Measurements from ENCODE around the gene NPR2.

The NPR2 gene

GRCh38 chr9:35791297-35791921, at the start of gene NPR2:
TSS of gene NPR2 (plus strand) at chr9:35791591. CDS start at chr9:35792409, 818 bp downstream.
- no peak for DNase-seq (ENCODE audit: low spot score)
- TF ChIP-seq, protein P1, sequence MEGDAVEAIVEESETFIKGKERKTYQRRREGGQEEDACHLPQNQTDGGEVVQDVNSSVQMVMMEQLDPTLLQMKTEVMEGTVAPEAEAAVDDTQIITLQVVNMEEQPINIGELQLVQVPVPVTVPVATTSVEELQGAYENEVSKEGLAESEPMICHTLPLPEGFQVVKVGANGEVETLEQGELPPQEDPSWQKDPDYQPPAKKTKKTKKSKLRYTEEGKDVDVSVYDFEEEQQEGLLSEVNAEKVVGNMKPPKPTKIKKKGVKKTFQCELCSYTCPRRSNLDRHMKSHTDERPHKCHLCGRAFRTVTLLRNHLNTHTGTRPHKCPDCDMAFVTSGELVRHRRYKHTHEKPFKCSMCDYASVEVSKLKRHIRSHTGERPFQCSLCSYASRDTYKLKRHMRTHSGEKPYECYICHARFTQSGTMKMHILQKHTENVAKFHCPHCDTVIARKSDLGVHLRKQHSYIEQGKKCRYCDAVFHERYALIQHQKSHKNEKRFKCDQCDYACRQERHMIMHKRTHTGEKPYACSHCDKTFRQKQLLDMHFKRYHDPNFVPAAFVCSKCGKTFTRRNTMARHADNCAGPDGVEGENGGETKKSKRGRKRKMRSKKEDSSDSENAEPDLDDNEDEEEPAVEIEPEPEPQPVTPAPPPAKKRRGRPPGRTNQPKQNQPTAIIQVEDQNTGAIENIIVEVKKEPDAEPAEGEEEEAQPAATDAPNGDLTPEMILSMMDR (IDR thresholded peaks at IDR 0.05; ENCODE audit: extremely low read depth, insufficient read depth, missing control alignments) = no peak
- in situ Hi-C loops (cut with MboI; ENCODE audit: low pct_unique_long_range_greater_than_20kb, low sequenced_read_pairs, unreplicated experiment) = no loop called here

GRCh38 chr9:35741740-35742139, 49.7 kb upstream of the NPR2 start:
- no peak for DNase-seq (ENCODE audit: low spot score)
- TF ChIP-seq, protein P1 (IDR thresholded peaks at IDR 0.05; ENCODE audit: extremely low read depth, insufficient read depth, missing control alignments) = no peak
- in situ Hi-C loops (cut with MboI; ENCODE audit: low pct_unique_long_range_greater_than_20kb, low sequenced_read_pairs, unreplicated experiment) = no loop called here

DNA sequence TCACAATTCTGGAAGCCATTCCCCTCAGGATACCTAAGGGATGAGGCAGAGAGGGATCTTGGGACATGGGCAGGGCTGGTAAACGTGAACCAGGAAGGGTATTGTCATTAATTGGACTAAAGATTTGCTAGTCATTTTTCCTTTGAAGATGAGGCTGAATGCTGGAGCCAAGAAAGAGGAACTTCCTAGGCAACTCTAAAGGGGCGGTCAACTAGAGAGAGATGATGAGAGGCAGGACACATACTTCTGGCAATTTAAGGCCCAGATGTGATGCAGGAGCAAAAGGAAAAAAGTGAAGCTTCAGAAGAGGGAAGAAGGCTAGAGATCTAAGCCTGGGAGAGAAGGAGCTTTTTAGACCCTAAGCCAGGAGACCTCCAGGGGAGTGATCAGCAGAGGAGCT, 47.9 kb upstream of the NPR2 start:
- no peak for DNase-seq (ENCODE audit: low spot score)
- in situ Hi-C loops (cut with MboI; ENCODE audit: low pct_unique_long_range_greater_than_20kb, low sequenced_read_pairs, unreplicated experiment) = no loop called here
- TF ChIP-seq, protein P1 (IDR thresholded peaks at IDR 0.05; ENCODE audit: extremely low read depth, insufficient read depth, missing control alignments) = no peak

DNA sequence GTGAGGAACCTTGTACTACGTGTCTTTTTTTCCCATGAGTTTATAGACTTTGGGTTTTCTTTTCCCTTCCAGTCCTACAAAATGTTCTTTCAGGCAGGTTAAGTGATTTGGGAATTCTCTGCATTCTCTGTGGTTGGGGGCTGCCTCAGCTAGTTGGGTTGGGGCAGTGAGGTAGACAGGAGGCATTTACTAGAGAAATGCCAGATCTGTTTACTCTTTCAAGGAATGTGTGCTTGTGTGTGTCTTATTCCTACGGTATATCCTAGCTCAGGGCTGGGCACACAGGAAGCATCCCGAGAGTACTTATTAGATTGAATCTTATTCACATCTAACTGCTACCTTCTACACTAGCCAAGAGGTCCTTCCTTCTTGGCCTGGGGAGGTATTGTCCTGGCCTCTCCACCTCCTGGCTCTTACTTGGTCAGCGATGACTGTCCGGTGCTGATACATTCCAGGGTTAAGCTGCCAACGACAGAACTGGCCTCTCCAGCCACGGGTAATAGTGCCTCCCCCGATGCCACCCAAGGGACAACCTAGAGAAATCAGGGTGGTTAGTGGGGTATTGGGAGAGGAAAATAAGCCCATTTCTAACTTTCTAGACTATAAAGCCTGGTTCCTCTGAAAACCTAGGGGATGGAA, 47.4 kb upstream of the NPR2 start:
- DNase-seq (ENCODE audit: low spot score) = no peak
- in situ Hi-C loops (cut with MboI; ENCODE audit: low pct_unique_long_range_greater_than_20kb, low sequenced_read_pairs, unreplicated experiment) = no loop called here
- TF ChIP-seq, protein P1 (IDR thresholded peaks at IDR 0.05; ENCODE audit: extremely low read depth, insufficient read depth, missing control alignments) = no peak

GRCh38 chr9:35745569-35745968, 45.8 kb upstream of the NPR2 start:
- no peak for DNase-seq (ENCODE audit: low spot score)
- TF ChIP-seq, protein P1 (IDR thresholded peaks at IDR 0.05; ENCODE audit: extremely low read depth, insufficient read depth, missing control alignments) = no peak
- in situ Hi-C loops (cut with MboI; ENCODE audit: low pct_unique_long_range_greater_than_20kb, low sequenced_read_pairs, unreplicated experiment) = no loop called here

DNA sequence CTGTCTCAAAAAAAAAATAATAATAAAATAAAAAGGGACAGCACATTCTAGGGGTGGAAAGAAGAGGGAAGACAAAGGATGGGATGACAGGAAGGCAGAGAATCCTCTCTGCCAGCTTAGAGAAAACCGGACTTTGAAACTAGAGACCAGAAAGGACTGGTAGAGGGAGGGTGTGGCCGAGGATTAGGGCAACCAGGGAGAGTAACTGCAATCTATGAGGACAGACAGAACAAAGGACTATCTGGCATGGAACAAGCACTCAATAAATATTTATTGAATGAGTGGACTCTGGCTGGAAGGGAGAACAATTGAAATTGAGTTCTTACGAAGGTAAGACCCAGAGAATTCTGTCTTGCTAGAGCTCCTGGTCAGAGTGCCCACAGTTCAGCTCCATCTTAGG, 44.8 kb upstream of the NPR2 start:
- no peak for DNase-seq (ENCODE audit: low spot score)
- in situ Hi-C loops (cut with MboI; ENCODE audit: low pct_unique_long_range_greater_than_20kb, low sequenced_read_pairs, unreplicated experiment) = no loop called here
- TF ChIP-seq, protein P1 (IDR thresholded peaks at IDR 0.05; ENCODE audit: extremely low read depth, insufficient read depth, missing control alignments) = no peak
